HEK293 (cell line): Measurements from ENCODE around the gene RDH16.

ENCODE experiments used
- CTCF ChIA-PET: fragments of 350-600 bp; formaldehyde crosslinking; extraction: SDS; loops from one replicate; lab custom pipeline; 2021; ENCODE audit warnings: antibody characterized with exemption; lab: Yijun Ruan, JAX
- POLR2A ChIA-PET: fragments of 300-600 bp; formaldehyde crosslinking; extraction: SDS; loops from one replicate; lab custom pipeline; 2020; ENCODE audit warnings: antibody characterized with exemption, inconsistent platforms; lab: Yijun Ruan, JAX
- H3K27ac ChIP-seq: fragments of 200-500 bp; sonication (Bioruptor generic); 2 replicates; pipeline ENCODE4 v1.5.1; 2014; ENCODE audit warnings: low read depth, low read length, control low read depth, inconsistent platforms; ENCODE audit errors: extremely low read depth
- H3K36me3 ChIP-seq, 2 experiments: fragments of 200-500 bp in 1 of 2; sonication (Bioruptor generic) in 1 of 2; 1 replicate in 1 of 2; 2 replicates in 1 of 2; pipeline ENCODE4 v1.5.1; 2014 to 2017; ENCODE audit warnings: inconsistent platforms in 2 of 2, low read length in 2 of 2; ENCODE audit not compliant: control insufficient read depth in 2 of 2, insufficient read depth in 1 of 2
- H3K4me1 ChIP-seq: fragments of 200-500 bp; sonication (Bioruptor generic); 2 replicates; pipeline ENCODE4 v1.5.1; 2014; ENCODE audit warnings: mild to moderate bottlenecking, low read length, inconsistent platforms; ENCODE audit not compliant: control insufficient read depth, insufficient read depth
- H3K4me3 ChIP-seq: 2 replicates; pipeline ENCODE4 v1.5.1; 2011; ENCODE audit warnings: low read depth, mild to moderate bottlenecking, control low read depth, low read length, moderate library complexity
- H3K9me3 ChIP-seq: fragments of 200-500 bp; sonication (Bioruptor generic); 2 replicates; pipeline ENCODE4 v1.5.1; 2014; ENCODE audit warnings: low read depth, low read length, inconsistent platforms; ENCODE audit not compliant: control insufficient read depth, insufficient read depth
- PRDM2 ChIP-seq: fragments of 450-650 bp; formaldehyde crosslinking; IDR thresholded peaks from 2 replicates; pipeline ENCODE4 v1.5.1; 2016; ENCODE audit warnings: missing biosample characterization, missing genetic modification characterization, borderline replicate concordance
- ZIC2 ChIP-seq: fragments of 450-650 bp; formaldehyde crosslinking; IDR thresholded peaks from 2 replicates; pipeline ENCODE4 v1.5.1; 2016; ENCODE audit warnings: missing biosample characterization, missing genetic modification characterization
- ZNF518A ChIP-seq: fragments of 450-650 bp; formaldehyde crosslinking; conservative IDR thresholded peaks from 2 replicates; pipeline ENCODE4 v1.5.1; 2016; ENCODE audit warnings: low read depth, missing biosample characterization, missing genetic modification characterization
- ZNF621 ChIP-seq: fragments of 450-650 bp; formaldehyde crosslinking; IDR thresholded peaks from 2 replicates; pipeline ENCODE4 v1.5.1; 2017; ENCODE audit warnings: missing biosample characterization, missing genetic modification characterization
- ZXDB ChIP-seq: fragments of 450-650 bp; formaldehyde crosslinking; IDR thresholded peaks from 2 replicates; pipeline ENCODE4 v1.5.1; 2016; ENCODE audit warnings: missing biosample characterization, missing genetic modification characterization
- TF ChIP-seq, protein P1 (sequence below): fragments of 450-650 bp; formaldehyde crosslinking; IDR thresholded peaks from 2 replicates; pipeline ENCODE4 v1.5.1; 2016; ENCODE audit warnings: missing biosample characterization, missing genetic modification characterization, borderline replicate concordance

RDH16 gene

GRCh38 chr12:56928262-56928661 lies 29.1 kb downstream of the RDH16 start:
- ChIA-PET CTCF (interaction anchor here (0.6 to 1.0 kb wide), 3 partner anchors 166 to 413 kb away, joined by 3 to 6 read pairs (median 4); no protein-coding TSS in a partner anchor), POLR2A (no interaction called here)
- Histone ChIP-seq H3K4me3 (no peak overlapping the region), H3K4me1 (no peaks in the 10 kb centered on the region), H3K9me3 (no peaks in the 10 kb centered on the region), H3K27ac (no peak overlapping the region), H3K36me3 (no peaks in the 10 kb centered on the region)
- TF ChIP-seq ZNF518A (no peak), ZIC2 (peak; percentile 78)

GRCh38 chr12:56927281-56927680 lies 30.1 kb downstream of the RDH16 start:
- Histone ChIP-seq H3K4me3 (no peak overlapping the region), H3K27ac (no peak overlapping the region), H3K36me3 (no peaks in the 10 kb centered on the region), H3K4me1 (no peaks in the 10 kb centered on the region), H3K9me3 (no peaks in the 10 kb centered on the region)
- ChIA-PET CTCF (interaction anchor here (1.0 kb wide), 1 partner anchor 165 kb away, joined by 6 read pairs; no protein-coding TSS in a partner anchor), POLR2A (no interaction called here)
- TF ChIP-seq ZNF621 (no peak), PRDM2 (tag by site-specific recombination) (no peak), ZXDB (no peak)
- TF ChIP-seq, protein P1, sequence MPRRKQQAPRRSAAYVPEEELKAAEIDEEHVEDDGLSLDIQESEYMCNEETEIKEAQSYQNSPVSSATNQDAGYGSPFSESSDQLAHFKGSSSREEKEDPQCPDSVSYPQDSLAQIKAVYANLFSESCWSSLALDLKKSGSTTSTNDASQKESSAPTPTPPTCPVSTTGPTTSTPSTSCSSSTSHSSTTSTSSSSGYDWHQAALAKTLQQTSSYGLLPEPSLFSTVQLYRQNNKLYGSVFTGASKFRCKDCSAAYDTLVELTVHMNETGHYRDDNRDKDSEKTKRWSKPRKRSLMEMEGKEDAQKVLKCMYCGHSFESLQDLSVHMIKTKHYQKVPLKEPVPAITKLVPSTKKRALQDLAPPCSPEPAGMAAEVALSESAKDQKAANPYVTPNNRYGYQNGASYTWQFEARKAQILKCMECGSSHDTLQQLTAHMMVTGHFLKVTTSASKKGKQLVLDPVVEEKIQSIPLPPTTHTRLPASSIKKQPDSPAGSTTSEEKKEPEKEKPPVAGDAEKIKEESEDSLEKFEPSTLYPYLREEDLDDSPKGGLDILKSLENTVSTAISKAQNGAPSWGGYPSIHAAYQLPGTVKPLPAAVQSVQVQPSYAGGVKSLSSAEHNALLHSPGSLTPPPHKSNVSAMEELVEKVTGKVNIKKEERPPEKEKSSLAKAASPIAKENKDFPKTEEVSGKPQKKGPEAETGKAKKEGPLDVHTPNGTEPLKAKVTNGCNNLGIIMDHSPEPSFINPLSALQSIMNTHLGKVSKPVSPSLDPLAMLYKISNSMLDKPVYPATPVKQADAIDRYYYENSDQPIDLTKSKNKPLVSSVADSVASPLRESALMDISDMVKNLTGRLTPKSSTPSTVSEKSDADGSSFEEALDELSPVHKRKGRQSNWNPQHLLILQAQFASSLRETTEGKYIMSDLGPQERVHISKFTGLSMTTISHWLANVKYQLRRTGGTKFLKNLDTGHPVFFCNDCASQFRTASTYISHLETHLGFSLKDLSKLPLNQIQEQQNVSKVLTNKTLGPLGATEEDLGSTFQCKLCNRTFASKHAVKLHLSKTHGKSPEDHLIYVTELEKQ (tag by site-specific recombination) = no peak
